NCI-H2029 (cell line): ENCODE results near the gene GNG13.

Source experiments
- DNase-seq: peaks from one replicate; lab custom pipeline; 2025; lab: John Stamatoyannopoulos, UW

Gene GNG13

DNA sequence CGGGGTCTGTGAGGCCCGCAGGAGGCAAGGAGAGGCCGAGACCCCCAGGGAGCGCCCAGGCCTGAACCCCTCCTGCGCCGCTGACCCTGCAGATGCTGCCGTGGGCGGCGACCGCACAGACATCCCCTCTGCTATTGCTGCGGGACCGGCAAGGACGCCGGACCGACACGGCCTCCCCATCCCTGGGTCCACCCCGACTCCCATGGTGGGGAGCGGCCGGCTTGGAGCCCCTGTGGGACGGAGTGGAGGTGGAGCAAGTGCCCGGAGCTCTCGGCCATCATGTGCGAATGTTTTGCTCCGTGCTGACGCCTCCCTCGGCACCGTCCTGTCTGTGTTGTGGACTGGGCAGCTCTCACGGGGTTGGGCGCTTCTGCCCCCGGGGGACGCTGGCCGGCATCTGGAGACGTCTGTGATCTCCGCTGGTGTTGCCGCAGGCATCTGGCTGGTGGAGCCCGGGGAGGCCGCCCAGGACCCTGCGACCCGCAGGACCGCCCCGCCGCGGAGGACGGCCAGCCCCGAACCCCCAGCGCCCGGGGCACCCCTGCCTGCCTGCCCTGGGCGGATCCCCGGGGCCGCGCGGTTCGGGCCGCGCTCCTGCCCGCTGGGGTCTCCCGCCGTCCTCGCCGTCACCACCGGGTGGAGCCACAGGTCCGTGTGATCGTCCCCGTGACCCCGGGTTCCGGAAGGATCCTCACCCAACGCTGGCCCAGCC is 12.8 kb upstream of the GNG13 start:
- DNase-seq: no peak

- no peak for DNase-seq
These were observed 7.5 kb upstream of the GNG13 start for GRCh38 chr16:808085-808386.

- DNase-seq: peak; percentile 89
These were observed 7.0 kb upstream of the GNG13 start for GRCh38 chr16:807347-808084.

GRCh38 chr16:805474-805873 is 4.9 kb upstream of the GNG13 start:
- no peak for DNase-seq

DNA sequence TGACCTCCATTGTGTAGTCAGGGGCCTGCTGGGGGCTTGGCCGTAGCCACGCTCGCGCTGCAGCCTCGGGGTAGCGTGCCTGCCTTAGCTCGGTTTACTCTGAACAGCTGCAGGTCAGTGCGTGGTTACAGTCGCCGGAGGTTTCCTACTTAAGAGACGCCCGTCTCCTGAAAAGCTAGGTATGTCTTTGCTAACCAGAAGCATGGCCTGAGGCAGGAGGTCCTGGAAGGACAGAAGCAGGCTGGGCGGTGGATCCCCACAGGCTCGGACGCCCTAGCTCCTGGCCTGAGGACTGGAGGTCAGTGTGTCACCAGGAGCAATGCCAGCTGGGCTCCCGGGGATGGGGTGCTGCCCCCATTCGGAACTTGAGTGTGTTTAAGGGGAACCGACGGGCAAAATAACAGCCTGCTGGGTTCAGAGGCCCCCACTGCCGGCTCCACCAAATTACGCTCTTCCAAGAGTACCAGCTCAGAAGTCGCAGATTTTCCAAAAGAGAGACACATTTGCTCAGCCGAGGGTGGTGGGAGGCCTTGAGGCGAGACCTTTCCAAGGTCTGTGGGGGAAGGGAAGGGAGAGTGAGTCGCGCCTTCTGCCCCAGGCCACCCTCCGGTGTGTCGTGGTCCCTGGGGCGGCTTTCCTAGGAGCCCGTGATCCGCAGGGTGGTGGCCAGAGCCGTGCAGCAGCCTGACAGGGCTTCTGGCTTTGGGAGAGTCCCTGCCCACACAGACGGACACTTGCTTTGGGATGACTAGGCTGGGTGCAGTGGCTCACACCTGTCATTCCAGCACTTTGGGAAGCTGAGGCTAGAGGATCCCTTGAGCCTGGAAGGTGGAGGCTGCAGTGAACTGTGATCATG is 3.9 kb upstream of the GNG13 start:
- no peak for DNase-seq

DNA sequence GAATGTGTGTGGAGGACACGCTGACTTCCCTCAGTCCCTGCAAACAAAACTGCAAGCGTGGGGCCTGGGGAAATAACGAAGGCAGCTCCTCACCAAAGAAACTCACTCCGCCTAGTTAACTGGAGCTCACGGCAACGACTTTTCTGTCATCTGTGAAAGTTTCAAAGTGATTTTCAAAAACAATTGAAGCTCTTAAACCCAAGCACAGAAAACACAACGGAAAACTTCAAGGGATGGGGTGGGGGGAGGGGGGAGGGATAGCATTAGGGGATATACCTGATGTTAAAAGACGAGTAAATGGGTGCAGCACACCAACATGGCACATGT is 3.2 kb upstream of the GNG13 start:
- no peak for DNase-seq

GRCh38 chr16:802914-803753 is 2.6 kb upstream of the GNG13 start:
- no peak for DNase-seq

DNA sequence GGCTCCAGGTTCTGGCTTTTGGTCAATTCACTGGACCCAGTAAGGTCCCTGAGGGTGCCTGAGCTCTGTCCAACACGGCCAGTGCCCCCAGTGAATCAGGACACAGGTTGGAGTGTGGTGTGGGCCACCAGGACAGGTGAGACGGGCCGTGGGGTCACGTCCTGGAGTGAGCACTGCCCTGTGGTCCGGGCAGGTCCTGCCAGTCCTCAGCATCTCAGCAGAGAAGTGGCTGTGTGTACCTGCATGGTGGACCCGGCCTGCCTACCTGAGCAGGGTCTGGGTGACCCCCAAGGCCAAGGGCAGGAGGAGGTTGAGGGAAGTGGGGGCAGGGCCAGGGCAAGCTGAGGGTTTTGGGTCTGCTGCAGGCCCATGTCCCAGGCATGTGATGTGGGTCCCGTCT is 1.9 kb upstream of the GNG13 start:
- DNase-seq: no peak

GRCh38 chr16:801584-802363 is 1.2 kb upstream of the GNG13 start:
- DNase-seq: no peak

- DNase-seq: no peak
These were observed 439 bp upstream of the GNG13 start for GRCh38 chr16:800834-801511.

- DNase-seq: no peak
These were observed 1.2 kb downstream of the GNG13 start for GRCh38 chr16:799111-799947.

- DNase-seq: no peak
These were observed 1.9 kb downstream of the GNG13 start for GRCh38 chr16:798666-799065.

GRCh38 chr16:797686-798085 is 2.8 kb downstream of the GNG13 start:
- DNase-seq: no peak

GRCh38 chr16:797120-797420 is 3.5 kb downstream of the GNG13 start:
- no peak for DNase-seq

- DNase-seq: no peak
These were observed 4.0 kb downstream of the GNG13 start for GRCh38 chr16:796296-797119.

DNA sequence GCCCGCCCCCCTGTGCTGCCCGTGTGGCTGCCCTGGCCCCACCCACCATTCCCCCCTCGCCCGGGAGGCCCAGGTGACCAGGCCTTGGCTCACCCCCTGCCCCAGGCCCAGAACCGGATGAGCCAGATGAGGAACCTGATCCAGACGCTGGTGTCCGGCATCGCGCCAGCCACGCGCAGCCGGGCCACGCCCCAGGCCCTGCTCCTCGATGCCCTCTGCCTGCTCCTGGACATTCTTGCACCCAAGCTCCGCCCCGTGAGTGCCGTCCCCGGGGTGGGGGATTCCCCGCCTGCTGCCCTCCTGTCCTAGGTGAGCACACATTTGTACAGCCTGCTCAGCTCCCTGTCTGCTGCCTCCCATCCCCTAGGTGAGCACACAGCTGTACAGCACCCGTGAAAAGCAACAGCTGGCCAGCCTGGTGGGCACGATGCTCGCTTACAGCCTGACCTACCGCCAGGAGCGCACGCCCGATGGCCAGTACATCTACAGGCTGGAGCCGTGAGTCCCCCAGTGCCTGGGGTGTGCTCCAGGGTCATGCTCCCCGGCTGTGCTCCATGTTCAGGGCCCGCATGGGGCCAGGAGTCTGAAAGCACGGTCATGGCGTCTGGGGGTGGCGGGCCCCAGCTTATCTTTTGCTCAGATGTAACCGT is 4.8 kb downstream of the GNG13 start:
- DNase-seq: peak; percentile 69

DNA sequence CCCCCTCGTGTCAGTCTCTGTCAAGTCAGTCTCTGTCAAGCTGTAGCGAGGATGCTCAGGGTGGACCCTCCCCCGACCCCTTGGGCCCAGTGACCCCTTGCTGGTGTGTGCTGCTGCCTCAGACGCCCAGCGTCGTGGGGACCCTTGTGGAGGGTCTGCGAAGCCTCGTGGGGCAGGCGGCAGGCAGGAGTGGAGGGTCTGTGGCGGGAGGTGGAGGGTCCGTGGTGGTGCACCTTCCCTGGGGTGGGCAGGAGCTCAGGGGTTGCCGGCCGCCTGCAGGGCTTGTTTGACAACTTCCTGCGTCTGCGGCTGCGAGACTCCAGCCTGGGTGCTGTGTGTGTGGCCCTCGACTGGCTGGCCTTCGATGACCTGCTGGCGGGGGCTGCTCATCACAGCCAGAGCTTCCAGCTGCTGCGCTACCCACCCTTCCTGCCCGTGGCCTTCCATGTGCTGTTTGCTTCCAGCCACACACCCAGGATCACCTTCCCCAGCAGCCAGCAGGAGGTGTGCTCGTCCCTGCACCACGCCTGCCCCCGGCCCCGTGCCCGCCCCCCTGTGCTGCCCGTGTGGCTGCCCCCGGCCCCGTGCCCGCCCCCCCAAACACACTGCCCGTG is 5.6 kb downstream of the GNG13 start:
- no peak for DNase-seq

DNA sequence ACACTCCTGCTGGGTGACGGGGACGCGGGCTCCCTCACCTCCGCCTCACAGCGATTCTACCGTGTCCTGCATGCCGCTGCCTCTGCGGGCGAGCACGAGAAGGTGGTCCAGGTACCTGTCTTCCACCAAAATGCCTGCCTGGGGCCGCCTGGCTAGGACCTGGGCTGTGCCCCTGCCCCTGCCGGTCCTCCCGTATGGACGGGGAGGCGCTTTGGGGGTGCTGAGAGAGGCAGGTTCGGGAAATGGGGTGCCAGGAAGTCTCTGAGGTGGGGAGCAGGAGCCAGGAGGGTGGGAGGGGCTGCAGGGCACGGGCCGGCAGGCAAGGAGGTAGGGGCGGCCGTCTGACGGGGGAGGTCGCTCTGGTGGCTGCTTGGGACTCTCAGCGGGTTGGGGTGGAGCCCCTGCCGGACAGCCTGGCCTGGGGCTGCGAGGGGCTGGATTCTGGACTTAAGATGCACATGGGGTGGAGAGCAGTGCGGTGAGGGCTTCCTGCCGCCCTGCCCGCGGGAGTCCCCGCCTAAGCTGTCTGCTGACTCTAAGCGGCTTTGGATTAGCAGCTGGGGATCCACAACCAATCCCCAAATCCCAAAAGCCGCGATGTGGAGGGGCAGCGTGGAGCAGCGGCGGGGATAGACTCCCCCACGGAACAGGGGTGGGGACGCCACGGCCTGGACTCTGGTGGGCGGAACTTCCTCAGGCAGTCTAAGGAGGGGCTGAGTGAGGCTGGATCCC is 6.3 kb downstream of the GNG13 start:
- DNase-seq: no peak
